Stimulated activated CD4-positive, alpha-beta T cell treated with anti-CD3 and anti-CD28 coated beads, Interleukin-4, amount 100 ng/mL, for 48 hours (primary cell): ENCODE measurements around the gene GAPVD1.
A peak's percentile ranks its signal among the peaks of the same experiment; 100 is the strongest.
"Not testable (repeated sequence)": the region's sequence is repeated elsewhere in the genome, so short reads cannot be mapped to it uniquely, and the experiment has no call there.

Experiments
- DNase-seq, 2 donors: peaks; one replicate each; pipeline ENCODE4 v3.0.0-alpha.2; 2020; ENCODE audit warnings: low read depth in 2 of 2

GAPVD1 gene

DNA sequence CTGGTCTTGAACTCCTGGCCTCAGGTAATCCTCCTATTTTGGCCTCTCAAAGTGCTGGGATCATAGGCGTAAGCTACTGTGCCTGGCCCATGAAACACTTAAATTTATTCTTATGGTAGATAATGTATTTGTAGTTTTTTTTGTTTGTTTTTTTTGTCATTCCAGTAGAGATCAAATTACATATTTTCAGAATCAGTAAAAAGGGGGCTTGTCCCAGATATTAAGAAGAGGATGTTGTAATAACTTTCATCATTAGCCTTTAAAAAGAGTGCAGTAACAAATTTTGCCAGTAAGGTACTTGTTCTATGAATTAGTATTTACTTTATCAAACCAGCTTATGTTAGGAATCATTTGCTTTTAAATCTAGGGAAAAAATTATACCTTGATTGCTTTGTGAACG, 42.6 kb downstream of the GAPVD1 start:
- DNase-seq = no peak

DNA sequence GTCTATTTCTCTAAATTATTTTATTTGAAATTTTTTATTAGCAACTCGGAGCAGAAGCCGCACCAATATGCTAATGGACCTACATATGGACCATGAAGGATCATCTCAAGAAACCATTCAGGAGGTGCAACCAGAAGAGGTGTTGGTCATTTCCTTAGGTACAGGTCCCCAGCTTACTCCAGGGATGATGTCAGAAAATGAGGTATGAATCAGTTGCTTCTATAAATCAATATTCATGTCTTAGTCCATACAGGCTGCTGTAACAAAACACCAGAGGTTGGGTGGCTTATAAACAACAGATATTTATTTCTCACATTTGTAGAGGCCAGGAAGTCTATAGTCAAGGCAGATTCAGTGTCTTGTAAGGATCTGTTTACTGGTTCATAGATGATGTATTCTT, 50.8 kb downstream of the GAPVD1 start:
- DNase-seq = no peak

DNA sequence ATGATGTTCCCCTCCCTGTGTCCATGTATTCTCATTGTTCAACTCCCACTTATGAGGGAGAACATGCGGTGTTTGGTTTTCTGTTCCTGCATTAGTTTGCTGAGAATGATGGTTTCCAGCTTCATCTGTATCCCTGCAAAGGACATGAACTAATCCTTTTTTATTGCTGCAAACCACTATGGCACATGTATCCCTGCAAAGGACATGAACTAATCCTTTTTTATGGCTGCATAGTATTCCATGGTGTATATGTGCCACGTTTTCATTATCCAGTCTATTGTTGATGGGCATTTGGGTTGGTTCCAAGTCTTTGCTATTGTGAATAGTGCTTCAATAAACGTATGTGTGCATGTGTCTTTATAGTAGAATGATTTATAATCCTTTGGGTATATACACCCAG, 54.7 kb downstream of the GAPVD1 start:
- not testable (repeated sequence) for DNase-seq

DNA sequence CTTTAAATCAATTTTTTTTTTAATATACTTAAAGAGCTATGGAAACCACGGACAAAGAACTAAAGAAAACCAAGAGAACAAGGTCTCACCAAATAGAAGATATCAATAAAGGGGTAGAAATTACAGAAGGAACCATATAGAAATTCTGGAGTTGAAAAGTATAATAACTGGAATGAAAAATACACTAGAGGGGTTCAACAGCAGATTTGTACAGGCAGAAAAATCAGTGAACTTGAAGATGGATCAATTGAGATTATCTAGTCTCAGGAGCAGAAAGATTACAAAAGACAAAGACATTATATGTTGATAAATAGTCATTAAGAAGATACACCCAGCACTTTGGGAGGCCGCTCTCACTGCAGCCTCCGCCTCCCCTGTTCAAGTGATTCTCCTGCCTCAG, 56.1 kb downstream of the GAPVD1 start:
- DNase-seq = no peak

DNA sequence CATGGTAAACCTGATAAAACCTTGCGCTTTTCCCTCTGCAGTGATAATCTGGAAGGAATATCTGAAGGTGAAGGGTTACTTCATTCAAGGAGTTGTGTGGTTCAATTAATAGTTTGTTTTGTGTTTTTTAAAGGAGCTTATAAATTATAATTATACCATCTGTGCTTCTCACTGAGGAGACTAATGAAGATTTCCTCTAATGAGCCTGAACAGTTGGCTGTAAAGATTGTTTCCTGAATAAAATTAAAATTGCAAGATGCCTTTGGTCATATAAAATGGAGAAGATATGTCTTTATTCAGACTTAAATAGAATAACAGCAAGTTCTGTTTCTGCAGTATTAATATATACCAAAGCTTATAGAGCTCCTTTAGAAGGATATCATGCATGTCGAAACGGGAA, 59.9 kb downstream of the GAPVD1 start:
- no peak for DNase-seq

DNA sequence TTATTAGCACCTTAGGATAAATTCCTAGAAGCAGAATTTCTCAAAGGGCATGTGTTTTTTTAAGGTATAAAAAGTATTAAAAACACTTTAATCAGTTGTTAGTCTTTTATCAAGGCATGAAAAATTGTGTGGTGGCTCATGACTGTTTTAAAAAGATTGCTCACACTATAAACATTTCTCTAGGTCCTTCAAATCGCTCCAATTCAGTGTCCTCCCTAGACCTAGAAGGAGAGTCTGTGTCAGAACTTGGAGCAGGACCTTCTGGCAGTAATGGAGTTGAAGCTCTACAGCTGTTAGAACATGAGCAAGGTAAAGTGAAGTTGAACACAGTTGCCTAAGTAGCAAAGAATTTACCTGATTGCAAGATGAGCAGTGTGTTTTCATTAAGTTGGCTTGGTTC, 62.0 kb downstream of the GAPVD1 start:
- no peak for DNase-seq

DNA sequence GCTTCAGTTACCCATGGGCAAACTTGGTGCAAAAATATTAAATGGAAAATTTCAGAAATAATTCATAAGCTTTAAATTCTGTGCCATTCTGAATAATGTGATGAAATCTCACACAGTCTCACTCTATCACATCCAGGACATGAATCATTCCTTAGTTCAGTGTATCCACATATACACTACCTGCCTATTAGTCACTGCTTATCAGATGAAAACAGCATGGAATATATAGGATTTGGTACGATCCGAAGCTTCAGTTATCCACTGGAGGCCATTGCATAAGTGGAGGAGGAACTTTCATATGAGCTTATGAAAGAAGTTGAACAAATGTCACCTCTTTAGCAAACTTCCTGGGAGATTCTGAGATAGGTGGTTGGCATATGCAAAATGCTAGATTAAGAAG, 64.2 kb downstream of the GAPVD1 start:
- no peak for DNase-seq

DNA sequence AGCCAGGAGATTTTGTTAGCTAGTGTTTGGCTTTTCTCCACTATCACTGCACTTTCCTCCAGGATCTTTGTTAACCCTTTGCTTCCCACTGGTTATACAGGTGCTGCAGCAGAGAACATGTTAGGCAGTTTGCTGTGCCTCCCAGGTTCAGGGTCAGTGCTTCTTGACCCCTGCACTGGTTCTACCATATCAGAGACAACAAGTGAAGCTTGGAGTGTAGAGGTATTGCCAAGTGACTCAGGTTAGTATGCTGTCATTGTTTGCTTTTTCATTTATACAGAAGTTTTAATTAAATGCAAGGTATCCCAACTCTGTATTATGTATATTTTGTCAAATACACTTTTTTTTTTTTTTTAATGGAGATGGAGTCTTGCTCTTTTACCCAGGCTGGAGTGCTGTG, 68.4 kb downstream of the GAPVD1 start:
- DNase-seq = no peak

DNA sequence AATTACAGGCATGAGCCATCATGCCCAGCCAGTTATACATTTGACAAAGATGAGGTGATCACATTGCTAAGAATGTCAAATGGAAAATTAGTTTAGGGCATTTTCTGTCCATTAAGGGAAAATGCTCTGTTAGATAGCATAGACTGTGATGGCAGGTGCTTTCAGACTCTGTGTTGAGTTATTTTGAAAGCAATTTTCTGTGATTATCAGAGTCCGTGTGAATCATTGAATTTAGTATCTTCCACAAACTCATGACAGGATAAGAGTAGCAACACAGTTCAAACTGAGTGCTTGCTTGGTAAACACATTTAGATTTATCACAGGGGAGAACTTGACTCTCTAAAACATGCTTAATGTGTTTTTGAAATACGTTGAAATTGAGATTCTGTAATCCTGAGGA, 69.0 kb downstream of the GAPVD1 start:
- DNase-seq = no peak

DNA sequence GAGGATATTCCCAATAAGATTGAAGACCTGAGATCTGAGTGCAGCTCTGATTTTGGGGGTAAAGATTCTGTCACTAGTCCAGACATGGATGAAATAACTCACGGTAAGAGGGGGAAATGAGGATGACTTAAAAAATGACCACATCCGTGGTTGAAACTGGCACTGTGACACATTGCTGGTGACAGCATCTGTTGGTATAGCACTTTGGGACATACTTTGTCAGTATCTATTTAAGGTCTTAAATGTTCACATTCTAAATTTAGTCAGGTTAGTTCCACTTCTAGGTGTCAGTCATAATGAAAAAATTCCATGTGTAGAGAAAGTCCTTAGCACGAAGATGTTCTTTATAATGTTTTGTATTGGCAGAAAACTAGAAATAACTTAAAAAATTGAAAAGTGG, 70.9 kb downstream of the GAPVD1 start:
- peak in 1 of 2 donors; percentile 30 for DNase-seq

DNA sequence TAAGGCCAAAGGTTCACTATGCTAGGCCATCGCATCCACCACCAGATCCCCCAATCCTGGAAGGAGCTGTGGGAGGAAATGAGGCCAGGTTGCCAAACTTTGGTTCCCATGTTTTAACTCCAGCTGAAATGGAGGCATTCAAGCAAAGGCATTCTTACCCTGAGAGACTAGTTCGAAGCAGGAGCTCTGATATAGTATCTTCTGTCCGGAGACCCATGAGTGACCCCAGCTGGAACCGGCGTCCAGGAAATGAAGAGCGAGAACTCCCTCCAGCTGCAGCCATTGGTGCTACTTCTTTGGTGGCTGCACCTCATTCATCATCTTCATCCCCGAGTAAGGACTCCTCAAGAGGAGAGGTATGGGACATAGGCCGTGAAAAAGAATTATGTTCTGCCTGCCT, 75.6 kb downstream of the GAPVD1 start:
- DNase-seq = no peak

DNA sequence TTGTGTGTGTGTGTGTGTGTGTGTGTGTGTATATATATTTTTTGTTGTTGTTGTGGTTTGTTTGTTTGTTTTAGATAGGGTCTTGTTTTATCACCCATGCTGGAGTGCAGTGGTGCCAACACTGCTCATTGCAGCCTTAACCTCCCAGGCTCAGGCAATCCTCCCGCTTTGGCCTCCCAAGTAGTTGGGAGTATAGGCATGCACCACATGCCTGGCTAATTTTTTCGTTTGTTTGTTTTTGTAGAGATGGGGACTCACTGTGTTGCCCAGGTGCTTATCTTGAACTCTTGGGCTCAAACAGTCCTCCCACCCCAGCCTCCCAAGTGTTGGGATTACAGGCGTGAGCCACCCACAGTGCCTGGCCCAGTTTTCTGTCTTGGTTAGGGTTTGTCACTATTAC, 77.3 kb downstream of the GAPVD1 start:
- DNase-seq = no peak

DNA sequence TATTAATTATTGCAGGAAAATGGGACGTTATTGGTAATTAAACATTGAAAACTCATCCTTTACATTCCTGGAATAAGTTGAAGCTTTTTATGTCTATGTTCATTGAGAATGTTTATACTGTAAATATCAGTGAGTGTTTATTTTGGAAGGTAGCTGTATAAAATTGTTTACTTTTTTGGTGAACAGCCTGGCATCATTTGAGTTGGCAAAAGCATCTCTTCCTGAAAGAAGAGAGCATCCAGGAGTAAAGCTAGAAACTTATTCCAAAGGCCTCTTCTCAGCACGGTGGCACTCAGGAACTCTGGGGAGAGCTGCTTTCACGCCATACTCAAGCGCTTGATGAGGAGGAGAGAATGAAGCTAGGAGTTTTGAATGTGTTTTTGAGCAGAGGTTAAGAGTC, 79.9 kb downstream of the GAPVD1 start:
- no peak for DNase-seq

DNA sequence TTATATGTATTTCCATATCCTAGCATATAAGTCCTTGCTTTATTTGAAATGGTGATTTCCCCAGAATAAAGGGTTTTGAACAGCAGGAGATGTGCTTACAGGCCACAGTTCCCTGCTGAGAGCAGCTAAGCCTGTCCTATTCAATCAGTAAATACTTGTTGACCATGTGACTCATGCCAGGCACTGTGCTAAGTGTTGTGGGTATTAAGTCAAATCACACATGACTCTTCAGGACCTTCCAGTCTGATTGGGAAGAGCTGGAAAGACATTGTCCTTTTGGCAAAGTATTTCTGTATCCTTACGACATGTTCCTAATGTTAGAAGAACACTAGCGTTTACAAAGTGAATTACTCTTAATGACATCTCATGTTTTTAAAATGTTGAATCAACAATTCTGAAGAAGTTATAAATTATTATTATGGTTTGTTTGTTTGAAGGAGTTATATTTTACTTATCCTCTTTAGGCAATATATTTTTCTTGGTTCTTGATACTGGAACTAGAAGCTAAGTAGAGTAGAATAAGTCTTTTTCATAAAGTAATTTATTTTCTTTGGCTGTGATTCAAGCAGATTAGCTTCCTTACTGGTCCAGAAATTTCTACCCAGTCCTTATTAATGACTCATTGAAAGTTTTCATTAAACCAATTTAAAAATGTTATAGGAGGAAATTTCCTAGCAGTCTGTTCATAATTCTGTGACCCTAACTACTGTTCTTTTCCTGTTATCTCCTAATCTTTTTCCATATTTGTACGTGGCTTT, 82.1 kb downstream of the GAPVD1 start:
- DNase-seq = no peak

DNA sequence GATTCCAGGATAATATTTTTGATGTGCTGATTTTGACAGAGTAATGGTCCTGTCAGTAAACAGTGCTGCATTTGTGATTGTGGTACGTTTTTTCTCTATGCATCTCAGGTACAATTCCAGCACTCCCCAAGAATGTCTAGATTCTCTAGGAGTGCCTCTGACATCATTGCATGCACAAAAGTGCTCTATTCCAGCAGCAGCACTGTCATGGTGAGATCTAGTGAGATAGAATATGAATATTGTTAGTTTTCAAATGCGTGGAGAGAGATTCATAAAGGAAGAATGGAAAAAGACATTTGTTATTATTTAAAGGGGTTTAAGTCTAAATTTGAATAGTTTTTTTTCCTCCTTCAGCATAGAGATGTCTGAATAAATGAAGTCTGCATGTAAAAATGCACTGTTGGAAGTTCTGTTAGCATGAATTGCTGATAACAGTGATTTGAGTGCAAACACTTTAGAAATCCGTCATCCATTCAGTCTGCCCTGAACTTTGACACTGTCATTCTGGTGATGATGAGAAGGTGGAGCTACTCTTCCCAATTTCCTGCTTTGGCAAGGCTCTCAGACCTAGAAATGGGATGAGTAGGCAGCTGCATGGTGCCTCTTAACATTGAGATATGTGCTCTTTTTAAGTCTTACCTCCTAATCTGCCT, 84.6 kb downstream of the GAPVD1 start:
- no peak for DNase-seq

DNA sequence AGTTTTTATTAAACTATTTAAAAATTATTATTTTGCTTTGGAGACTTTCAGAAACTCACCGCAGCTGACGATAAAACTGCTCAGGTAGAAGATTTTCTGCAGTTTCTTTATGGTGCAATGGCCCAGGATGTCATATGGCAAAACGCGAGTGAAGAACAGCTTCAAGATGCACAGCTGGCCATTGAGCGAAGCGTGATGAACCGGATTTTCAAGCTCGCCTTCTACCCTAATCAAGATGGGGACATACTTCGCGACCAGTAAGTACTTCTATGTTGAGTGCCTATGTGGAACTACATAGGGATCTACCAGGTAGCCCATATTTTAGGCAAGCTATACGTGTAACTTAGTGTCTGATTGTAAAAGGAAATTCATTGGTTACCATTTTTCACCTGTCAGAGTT, 94.0 kb downstream of the GAPVD1 start:
- no peak for DNase-seq

DNA sequence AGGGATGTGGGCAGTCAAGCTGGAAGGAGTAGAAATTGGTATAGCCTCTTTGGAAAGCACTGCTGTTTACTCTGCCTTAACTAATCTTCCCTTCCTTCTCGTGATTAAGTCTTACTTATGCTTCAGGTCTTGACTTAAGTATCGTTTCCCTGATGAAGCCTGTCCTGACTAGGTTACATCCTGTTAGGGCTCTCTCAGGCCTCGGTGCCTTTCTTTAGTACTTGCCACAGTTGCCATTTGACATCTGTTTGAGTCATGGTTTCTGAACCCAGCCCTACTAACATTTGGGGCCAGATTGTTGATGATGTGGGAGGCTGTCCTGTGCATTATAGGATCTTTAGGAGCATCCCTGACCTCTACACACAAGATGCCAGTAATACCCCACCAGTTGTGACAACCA, 94.4 kb downstream of the GAPVD1 start:
- DNase-seq = no peak

DNA sequence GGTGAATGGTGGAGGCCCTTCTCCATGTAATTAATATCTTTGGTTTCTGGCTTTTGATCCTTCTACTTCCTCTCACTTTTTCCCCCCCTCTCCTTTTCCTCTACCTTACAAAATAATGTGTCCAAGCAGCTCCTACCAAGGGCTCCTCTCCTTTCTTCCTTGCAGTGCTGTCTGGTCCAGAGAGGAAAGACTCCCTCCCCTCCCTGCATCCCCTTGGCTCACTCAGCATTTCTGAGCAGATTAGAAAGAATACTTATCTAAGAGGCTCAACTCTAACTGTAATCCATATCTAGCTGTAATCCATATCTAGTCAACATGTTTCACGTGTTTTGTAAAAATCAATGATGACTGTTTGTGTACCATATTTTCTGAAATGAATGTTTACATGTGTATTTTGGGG, 97.4 kb downstream of the GAPVD1 start:
- DNase-seq = no peak

DNA sequence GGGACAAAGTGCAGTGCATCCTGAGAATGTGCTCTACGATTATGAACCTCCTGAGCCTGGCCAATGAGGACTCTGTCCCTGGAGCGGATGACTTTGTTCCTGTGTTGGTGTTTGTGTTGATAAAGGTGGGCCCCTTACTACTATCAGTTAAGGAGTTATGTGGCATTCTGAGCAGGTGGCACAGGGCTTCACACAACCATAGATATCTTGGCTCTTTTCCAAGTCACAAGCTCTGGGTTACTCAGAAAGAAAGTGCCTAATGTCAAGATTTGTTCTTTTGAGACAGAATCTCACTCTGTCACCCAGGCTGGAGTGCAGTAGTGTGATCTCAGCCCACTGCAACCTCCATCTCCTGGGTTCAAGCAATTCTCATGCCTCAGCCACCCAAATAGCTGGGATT, 99.0 kb downstream of the GAPVD1 start:
- no peak for DNase-seq

DNA sequence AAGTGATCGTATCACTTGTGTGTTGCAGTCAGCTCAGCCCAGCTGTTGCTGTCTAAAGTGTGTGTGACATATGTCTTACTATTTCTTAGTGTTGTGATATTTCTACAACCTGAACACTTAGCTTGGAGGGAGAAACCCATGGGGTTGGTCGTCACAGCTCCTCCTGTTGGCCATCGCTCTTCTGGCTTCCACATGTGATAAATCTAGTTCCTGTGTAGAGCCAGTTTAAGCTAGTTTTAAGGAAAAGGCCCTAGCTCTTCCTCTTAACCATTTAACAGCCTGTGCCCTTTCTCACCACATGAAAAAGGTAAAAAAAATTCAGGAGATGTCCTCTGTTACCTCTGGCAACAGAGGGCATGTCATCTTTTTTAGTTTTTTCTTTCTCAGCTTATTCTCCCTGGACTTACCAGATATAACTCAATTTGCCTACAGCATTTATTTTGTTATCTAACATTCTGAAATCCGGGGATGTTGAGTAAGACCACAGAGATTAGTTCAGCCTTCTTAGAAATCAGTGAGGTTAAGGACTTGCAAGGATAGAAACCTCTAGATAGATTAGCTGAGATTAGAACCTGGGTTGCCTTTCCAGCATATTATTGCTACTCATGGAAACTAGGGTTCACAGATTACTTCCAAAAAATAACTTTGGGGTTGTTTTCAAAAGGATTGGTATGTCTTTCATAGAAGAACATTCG, 100.4 kb downstream of the GAPVD1 start:
- DNase-seq = no peak

DNA sequence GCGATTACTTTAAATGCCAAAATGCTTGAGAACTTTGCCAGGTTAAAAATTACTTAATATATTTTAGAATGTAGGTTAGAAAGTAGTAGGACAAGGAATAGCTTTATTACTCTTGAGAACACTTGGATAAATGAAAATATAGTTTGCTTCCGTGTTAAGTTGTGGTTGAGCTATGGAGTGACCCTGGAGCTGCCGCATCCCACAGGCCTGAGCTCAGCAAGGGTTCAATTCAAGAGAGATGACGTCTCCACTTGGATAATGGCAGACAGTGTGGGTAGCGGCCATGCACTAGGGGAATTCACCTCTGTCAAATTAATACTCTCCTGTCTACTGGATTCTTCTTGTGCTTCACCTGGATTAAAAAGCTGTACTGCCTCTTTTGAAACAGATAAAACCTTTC, 105.0 kb downstream of the GAPVD1 start:
- DNase-seq = no peak

DNA sequence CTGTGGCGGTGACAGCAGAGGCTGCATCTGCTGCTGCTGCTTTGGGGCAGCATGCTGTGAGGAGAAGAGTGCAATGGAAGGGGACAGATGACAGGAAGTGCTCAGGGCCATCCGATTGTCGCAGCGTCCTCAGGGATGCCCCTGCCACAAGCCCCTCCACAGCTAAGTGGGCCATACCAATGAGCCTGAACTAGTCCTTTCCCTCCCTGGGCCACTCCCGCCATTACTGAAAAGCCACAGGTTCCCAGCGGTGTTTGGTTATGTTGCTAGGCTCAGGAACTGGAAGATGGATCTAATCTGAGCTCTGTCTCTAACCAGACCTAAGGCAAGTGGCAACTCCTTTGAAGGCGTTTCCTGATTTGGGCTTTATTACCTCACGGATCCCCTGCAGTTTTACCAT, 109.2 kb downstream of the GAPVD1 start:
- no peak for DNase-seq
